Spleen (tissue), 11 donors: ENCODE results near the gene GSN. TPM values are rescaled to one million over a fixed set of nuclear protein-coding genes. Genes with fewer than 3 reads are reported as not detected.

Source experiments
- DNase-seq: peaks from one replicate; pipeline ENCODE4 v3.0.0-alpha.2; 2020
- H3K27ac ChIP-seq, 8 donors: fragments of 200-600 bp; sonication (generic) in 7 of 8; 1 replicate in 4 of 8; 2 replicates in 4 of 8; pipeline versions ENCODE4 v1.5.0 to v1.8.0; 2016 to 2021; ENCODE audit warnings: inconsistent platforms in 4 of 8, mild to moderate bottlenecking in 4 of 8, moderate library complexity in 1 of 8
- H3K27me3 ChIP-seq, 7 donors: fragments of 200-600 bp; sonication (generic) in 6 of 7; replicated peaks in 1 of 7; 1 replicate in 4 of 7; 2 replicates in 3 of 7; pipeline versions ENCODE4 v1.5.0 to v1.8.0; 2016 to 2021; ENCODE audit warnings: inconsistent platforms in 3 of 7, mild to moderate bottlenecking in 1 of 7
- H3K36me3 ChIP-seq, 6 donors: fragments of 200-600 bp; sonication (generic) in 5 of 6; 1 replicate in 4 of 6; 2 replicates in 2 of 6; pipeline versions ENCODE4 v1.5.0 to v1.8.0; 2016 to 2021; ENCODE audit warnings: inconsistent platforms in 2 of 6
- H3K4me1 ChIP-seq, 6 donors: fragments of 200-600 bp; sonication (generic) in 5 of 6; 1 replicate in 3 of 6; 2 replicates in 3 of 6; pipeline versions ENCODE4 v1.5.0 to v1.8.0; 2016 to 2021; ENCODE audit warnings: inconsistent platforms in 3 of 6
- H3K4me3 ChIP-seq, 8 donors: fragments of 200-600 bp; sonication (generic) in 7 of 8; 1 replicate in 4 of 8; 2 replicates in 4 of 8; pipeline versions ENCODE4 v1.5.0 to v1.8.0; 2016 to 2021; ENCODE audit warnings: inconsistent platforms in 4 of 8, mild to moderate bottlenecking in 4 of 8, moderate library complexity in 2 of 8
- H3K9me3 ChIP-seq, 8 donors: fragments of 200-600 bp; sonication (generic) in 7 of 8; 1 replicate in 4 of 8; 2 replicates in 4 of 8; pipeline versions ENCODE4 v1.5.0 to v1.8.0; 2016 to 2021; ENCODE audit warnings: inconsistent platforms in 4 of 8
- POLR2A ChIP-seq, 3 donors: fragments of 450-650 bp; IDR thresholded peaks; one replicate each; pipeline ENCODE4 v1.5.1; 2017; ENCODE audit warnings: antibody characterized with exemption in 3 of 3, mild to moderate bottlenecking in 1 of 3
- POLR2AphosphoS5 ChIP-seq, 3 donors: sonication (generic); formaldehyde crosslinking; IDR thresholded peaks; one replicate each; pipeline ENCODE4 v1.5.1; 2017; ENCODE audit warnings: antibody characterized with exemption in 3 of 3
- WGBS, 5 donors: extraction: QIAGEN DNeasy Blood & Tissue Kit in 3 of 5; methylation state at CpG; one replicate each; pipeline versions ENCODE4 v1.1.5 to v1.1.7; 2013 to 2018; 5-methylcytosine and 5-hydroxymethylcytosine counted together
- intact Hi-C: fragments of 100-400 bp; cut with DNase I; formaldehyde crosslinking; loops from one replicate; pipeline ENCODE4 v1.15.0; 2023; ENCODE audit warnings: low total_unique reads
- polyA plus RNA-seq, 3 donors: library from polyadenylated mRNA; stranded (reverse); fragments of 200-250 nt; gene quantifications; one replicate each; pipeline ENCODE4 v1.2.1, GENCODE V29; 2013
- total RNA-seq, 7 donors: library from RNA; depleted of rRNA in 3 of 7; stranded (reverse); fragments of >200 nt in 3 of 7; fragmentation: NEBNext Ultra II Directional in 4 of 7; extraction: Animal tissue kit (Norgen Biotek cat#: 25700) in 4 of 7; gene quantifications; one replicate each; pipeline versions ENCODE4 v1.1.0 to v1.2.1, GENCODE V29; 2016 to 2021
- TF ChIP-seq, protein P1 (sequence below), 11 experiments: fragments of 200-600 bp in 7 of 11; fragments of 450-650 bp in 4 of 11; sonication (generic) in 4 of 11; IDR thresholded peaks in 8 of 11; conservative IDR thresholded peaks in 3 of 11; 1 replicate in 7 of 11; 2 replicates in 4 of 11; pipeline versions ENCODE4 v1.4.0 to v1.8.0; 2016 to 2021; ENCODE audit warnings: antibody characterized with exemption in 11 of 11, inconsistent platforms in 4 of 11, mild to moderate bottlenecking in 1 of 11
- donor health status: healthy with polysubstance abuse.
- donor health status: DM: no; HTN: no; CAD: no; lungs with moderate emphysema.
- donor health status: DM: no; HTN: no; CAD: no.
- donor health status: Bipolar disorder and iron deficiency.
- donor health status: healthy.
- donor health status: DM: no; HTN: no; CAD: no.
- donor health status: DM: yes; HTN: yes; CAD: no.

GSN gene
- total and polyA plus RNA-seq, 10 donors, result 115 to 432 (median 227) TPM

DNA sequence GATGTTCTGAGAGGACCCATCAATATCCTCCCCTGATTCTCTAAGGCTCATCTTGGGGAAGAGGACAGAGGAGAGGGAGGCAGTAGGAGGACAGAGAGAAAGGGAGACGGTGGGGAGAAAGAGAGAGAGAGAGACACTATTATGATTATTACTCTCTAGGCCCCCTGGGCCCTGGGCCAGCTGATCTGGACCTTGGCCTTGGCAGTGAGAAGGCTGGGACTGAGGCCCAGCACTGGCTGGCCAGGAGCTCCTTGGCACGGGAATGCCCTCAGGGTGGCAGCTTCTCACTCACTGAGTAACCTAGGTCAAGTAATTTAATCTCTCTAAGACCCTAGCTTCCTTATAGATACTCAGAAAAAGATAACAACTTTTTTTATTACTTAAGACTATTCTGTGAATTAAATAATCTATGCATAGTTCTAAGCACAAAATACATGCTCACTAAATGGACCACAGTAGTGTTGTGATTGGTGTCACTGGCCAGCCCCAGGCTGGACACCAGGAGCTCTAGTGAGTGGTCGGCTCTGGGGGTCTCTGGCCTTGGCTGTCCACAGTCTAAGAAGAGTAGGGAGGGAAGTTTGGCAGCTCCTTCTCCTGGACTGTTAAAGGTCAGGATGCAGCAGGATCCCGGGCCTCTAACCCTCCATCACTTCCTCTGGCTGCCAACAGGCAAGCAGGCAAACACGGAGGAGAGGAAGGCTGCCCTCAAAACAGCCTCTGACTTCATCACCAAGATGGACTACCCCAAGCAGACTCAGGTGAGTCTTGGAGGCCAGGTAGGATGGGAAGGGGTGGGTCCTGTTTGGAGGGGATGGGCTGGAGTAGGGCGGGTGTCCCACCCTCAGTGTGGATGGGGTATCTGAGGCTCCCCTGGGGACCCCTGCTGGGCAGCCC lies 50.0 kb downstream of the GSN start:
- no peaks in the 10 kb centered on the region for H3K9me3 ChIP-seq
- WGBS, 5 donors, result 51 to 77% (median 73%) methylated on average over 5 to 6 of the region's 6 CpGs
- peak; percentile 49 for DNase-seq
- no peak overlapping the region for H3K4me3 ChIP-seq
- TF ChIP-seq POLR2A (IDR thresholded peaks at IDR 0.05) (no peak), POLR2AphosphoS5 (IDR thresholded peaks at IDR 0.05) (no peak)
- TF ChIP-seq, protein P1, sequence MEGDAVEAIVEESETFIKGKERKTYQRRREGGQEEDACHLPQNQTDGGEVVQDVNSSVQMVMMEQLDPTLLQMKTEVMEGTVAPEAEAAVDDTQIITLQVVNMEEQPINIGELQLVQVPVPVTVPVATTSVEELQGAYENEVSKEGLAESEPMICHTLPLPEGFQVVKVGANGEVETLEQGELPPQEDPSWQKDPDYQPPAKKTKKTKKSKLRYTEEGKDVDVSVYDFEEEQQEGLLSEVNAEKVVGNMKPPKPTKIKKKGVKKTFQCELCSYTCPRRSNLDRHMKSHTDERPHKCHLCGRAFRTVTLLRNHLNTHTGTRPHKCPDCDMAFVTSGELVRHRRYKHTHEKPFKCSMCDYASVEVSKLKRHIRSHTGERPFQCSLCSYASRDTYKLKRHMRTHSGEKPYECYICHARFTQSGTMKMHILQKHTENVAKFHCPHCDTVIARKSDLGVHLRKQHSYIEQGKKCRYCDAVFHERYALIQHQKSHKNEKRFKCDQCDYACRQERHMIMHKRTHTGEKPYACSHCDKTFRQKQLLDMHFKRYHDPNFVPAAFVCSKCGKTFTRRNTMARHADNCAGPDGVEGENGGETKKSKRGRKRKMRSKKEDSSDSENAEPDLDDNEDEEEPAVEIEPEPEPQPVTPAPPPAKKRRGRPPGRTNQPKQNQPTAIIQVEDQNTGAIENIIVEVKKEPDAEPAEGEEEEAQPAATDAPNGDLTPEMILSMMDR (IDR thresholded peaks at IDR 0.05 in 8 of 11, conservative IDR thresholded peaks at IDR 0.05 in 3 of 11), result no peak
- intact Hi-C loops, result no loop called here
- H3K36me3 ChIP-seq, result peaks cover 0 to 100% (median 50%) of the 10 kb centered on the region in 6 donors
- peaks cover 0 to 54% (median 17%) of the 10 kb centered on the region in 6 donors for H3K4me1 ChIP-seq
- peak overlapping the region in 3 of 8 donors; percentile 33 to 86 (median 33) for H3K27ac ChIP-seq
- no peaks in the 10 kb centered on the region for H3K27me3 ChIP-seq

DNA sequence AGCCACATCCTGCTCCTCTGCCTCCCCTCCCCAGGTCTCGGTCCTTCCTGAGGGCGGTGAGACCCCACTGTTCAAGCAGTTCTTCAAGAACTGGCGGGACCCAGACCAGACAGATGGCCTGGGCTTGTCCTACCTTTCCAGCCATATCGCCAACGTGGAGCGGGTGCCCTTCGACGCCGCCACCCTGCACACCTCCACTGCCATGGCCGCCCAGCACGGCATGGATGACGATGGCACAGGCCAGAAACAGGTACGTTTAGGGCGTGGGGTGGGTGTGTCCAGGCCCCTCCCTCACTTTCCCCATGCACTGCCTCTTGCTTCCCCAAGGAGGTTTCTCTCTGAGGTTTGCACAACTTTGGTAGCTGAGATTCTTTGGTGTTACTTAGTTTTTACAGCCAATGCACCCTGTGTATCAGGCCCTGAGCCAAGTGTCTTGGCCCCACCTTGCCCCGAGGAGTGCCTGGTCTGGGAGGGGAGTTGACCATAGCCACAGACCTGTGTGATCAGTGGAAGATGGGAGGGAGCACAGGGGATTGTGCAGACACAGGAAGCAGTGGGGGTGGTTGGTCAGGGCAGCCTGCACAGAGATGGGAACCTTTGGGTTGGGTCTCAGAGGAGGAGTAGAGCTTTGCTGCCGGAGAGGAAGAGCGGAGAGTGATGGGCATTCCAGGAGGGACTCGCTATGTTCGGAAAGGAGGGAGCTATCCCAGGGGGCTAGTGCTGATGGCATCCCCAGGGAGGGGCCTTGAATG lies 50.8 kb downstream of the GSN start:
- TF ChIP-seq, protein P1 (IDR thresholded peaks at IDR 0.05 in 8 of 11, conservative IDR thresholded peaks at IDR 0.05 in 3 of 11), result no peak
- TF ChIP-seq POLR2A (IDR thresholded peaks at IDR 0.05), result no peak
- TF ChIP-seq POLR2AphosphoS5 (IDR thresholded peaks at IDR 0.05), result peak in 1 of 3 donors; percentile 61
- Histone ChIP-seq H3K27ac (peak overlapping the region in 3 of 8 donors; percentile 33 to 86 (median 33)), H3K4me3 (no peak overlapping the region), H3K9me3 (no peaks in the 10 kb centered on the region), H3K27me3 (no peaks in the 10 kb centered on the region), H3K4me1 (peaks cover 0 to 62% (median 20%) of the 10 kb centered on the region in 6 donors), H3K36me3 (peaks cover 0 to 100% (median 41%) of the 10 kb centered on the region in 6 donors)
- intact Hi-C loops, result no loop called here
- peak; percentile 61 for DNase-seq
- WGBS, 5 donors, result 90 to 96% (median 92%) methylated on average over 17 to 19 of the region's 19 CpGs

DNA sequence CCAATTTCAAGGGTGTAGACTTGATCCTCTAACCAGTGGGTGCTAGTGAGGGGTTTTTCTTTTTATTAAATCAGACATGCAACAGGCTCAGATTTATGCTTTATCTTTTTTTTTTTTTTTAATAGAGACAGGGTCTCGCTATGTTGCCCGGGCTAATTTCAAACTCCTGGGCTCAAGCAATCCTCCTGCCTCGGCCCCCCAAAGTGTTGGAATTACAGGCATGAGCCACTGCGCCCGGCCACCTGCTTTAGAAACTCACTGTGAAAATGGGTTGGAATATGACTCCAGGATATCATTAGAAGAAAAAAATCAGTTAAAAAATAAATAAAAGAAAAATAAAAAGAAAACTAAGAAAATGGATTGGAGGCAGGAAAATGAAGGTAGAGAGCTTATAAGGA lies 51.4 kb downstream of the GSN start:
- no peaks in the 10 kb centered on the region for H3K27me3 ChIP-seq
- no peaks in the 10 kb centered on the region for H3K9me3 ChIP-seq
- intact Hi-C loops, result no loop called here
- H3K4me3 ChIP-seq, result no peak overlapping the region
- peaks cover 0 to 100% (median 40%) of the 10 kb centered on the region in 6 donors for H3K36me3 ChIP-seq
- peaks cover 0 to 68% (median 22%) of the 10 kb centered on the region in 6 donors for H3K4me1 ChIP-seq
- peak overlapping the region in 5 of 8 donors; percentile 18 to 86 (median 33) for H3K27ac ChIP-seq
- DNase-seq, result no peak
- 90 to 96% (median 94%) methylated on average over 5 of the region's 5 CpGs for WGBS, 5 donors
- TF ChIP-seq POLR2A (IDR thresholded peaks at IDR 0.05), result no peak
- TF ChIP-seq, protein P1 (IDR thresholded peaks at IDR 0.05 in 8 of 11, conservative IDR thresholded peaks at IDR 0.05 in 3 of 11), result no peak
- TF ChIP-seq POLR2AphosphoS5 (IDR thresholded peaks at IDR 0.05), result no peak
